Keratinocyte (primary cell): ENCODE measurements around the gene COG4. TPM values are rescaled to one million over a fixed set of nuclear protein-coding genes. Genes with fewer than 3 reads are reported as not detected.

Experiments used
- DNase-seq: peaks from one replicate; pipeline ENCODE4 v3.0.0-alpha.2; 2011; ENCODE audit warnings: low read depth, missing footprints, low spot score
- FAIRE-seq: peaks from 2 replicates; lab custom pipeline; 2011; peaks lifted over from hg19 to GRCh38; lab: Jason Lieb, UNC
- H2AFZ ChIP-seq: 2 replicates; pipeline ENCODE4 v1.6.0; 2012; ENCODE audit warnings: low read length, control low read depth, inconsistent platforms; ENCODE audit not compliant: control insufficient read depth
- H3K27ac ChIP-seq: 2 replicates; pipeline ENCODE4 v1.5.1; 2011; ENCODE audit warnings: low read length; ENCODE audit not compliant: control insufficient read depth, insufficient read depth
- H3K27me3 ChIP-seq: 3 replicates; pipeline ENCODE4 v1.6.0; 2011; ENCODE audit warnings: low read length; ENCODE audit not compliant: control insufficient read depth, insufficient read depth; ENCODE audit errors: extremely low read depth
- H3K36me3 ChIP-seq, 2 experiments: 2 replicates in 1 of 2; 3 replicates in 1 of 2; pipeline ENCODE4 v1.5.1; 2011; ENCODE audit warnings: low read length in 2 of 2, mild to moderate bottlenecking in 1 of 2; ENCODE audit not compliant: control insufficient read depth in 2 of 2, insufficient read depth in 2 of 2; ENCODE audit errors: extremely low read depth in 1 of 2
- H3K4me1 ChIP-seq: 3 replicates; pipeline ENCODE4 v1.5.1; 2011; ENCODE audit warnings: low read length; ENCODE audit not compliant: control insufficient read depth, insufficient read depth; ENCODE audit errors: extremely low read depth
- H3K4me2 ChIP-seq: 3 replicates; pipeline ENCODE4 v1.6.0; 2011; ENCODE audit warnings: low read depth, low read length; ENCODE audit not compliant: control insufficient read depth, insufficient read depth; ENCODE audit errors: extremely low read depth
- H3K4me3 ChIP-seq, 3 experiments: fragments of 200-600 bp in 1 of 3; sonication (generic) in 1 of 3; 2 replicates in 2 of 3; 3 replicates in 1 of 3; pipeline ENCODE4 v1.5.1; 2011 to 2016; ENCODE audit warnings: low read length in 3 of 3, mild to moderate bottlenecking in 3 of 3, control low read depth in 2 of 3, inconsistent platforms in 1 of 3, low read depth in 1 of 3, mixed read lengths in 1 of 3, mixed run types in 1 of 3, moderate library complexity in 1 of 3; ENCODE audit not compliant: control insufficient read depth in 2 of 3, insufficient read depth in 2 of 3; ENCODE audit errors: extremely low read depth in 1 of 3
- H3K79me2 ChIP-seq: 2 replicates; pipeline ENCODE4 v1.6.0; 2012; ENCODE audit warnings: low read length; ENCODE audit not compliant: control insufficient read depth, insufficient read depth
- H3K9ac ChIP-seq: 3 replicates; pipeline ENCODE4 v1.6.0; 2011; ENCODE audit warnings: low read length; ENCODE audit not compliant: control insufficient read depth, insufficient read depth; ENCODE audit errors: extremely low read depth
- H3K9me1 ChIP-seq: 3 replicates; pipeline ENCODE4 v1.6.0; 2011; ENCODE audit warnings: low read length; ENCODE audit not compliant: control insufficient read depth, insufficient read depth; ENCODE audit errors: extremely low read depth
- H3K9me3 ChIP-seq: 2 replicates; pipeline ENCODE4 v1.5.1; 2012; ENCODE audit warnings: low read depth, low read length; ENCODE audit not compliant: control insufficient read depth
- H4K20me1 ChIP-seq: 3 replicates; pipeline ENCODE4 v1.6.0; 2011; ENCODE audit warnings: low read length; ENCODE audit not compliant: control insufficient read depth, insufficient read depth; ENCODE audit errors: extremely low read depth
- EZH2 ChIP-seq: IDR thresholded peaks from one replicate; pipeline ENCODE4 v1.6.1; 2012; ENCODE audit warnings: inconsistent platforms, mild to moderate bottlenecking, low read length, moderate library complexity
- dilution Hi-C: fragments of 300-500 bp; cut with MboI; formaldehyde crosslinking; loops from one replicate; pipeline ENCODE4 v1.7.0; 2020; ENCODE audit warnings: low sequenced_read_pairs; ENCODE audit not compliant: extremely low pct_ligation_motif_present
- polyA plus RNA-seq, 5 experiments: library from polyadenylated mRNA; depleted of rRNA in 3 of 5; stranded (reverse) in 3 of 5; stranded (forward) in 1 of 5; unstranded in 1 of 5; fragments of >200 nt; gene quantifications; 1 replicate in 1 of 5; 2 replicates in 3 of 5; 3 replicates in 1 of 5; pipeline versions ENCODE4 v1.2.1 to v1.2.3, GENCODE V29; 2011 to 2012; ENCODE audit warnings: missing spikeins in 2 of 5, low read depth in 1 of 5, low replicate concordance in 1 of 5
- TF ChIP-seq, protein P1 (sequence below), 3 experiments: IDR thresholded peaks in 1 of 3; conservative IDR thresholded peaks in 1 of 3; optimal IDR thresholded peaks in 1 of 3; 2 replicates in 2 of 3; 3 replicates in 1 of 3; pipeline versions ENCODE3 to v1.5.1; 2011; ENCODE audit warnings: low read length in 3 of 3, mild to moderate bottlenecking in 3 of 3, moderate library complexity in 2 of 3, control low read depth in 1 of 3, inconsistent platforms in 1 of 3; ENCODE audit not compliant: insufficient read depth in 2 of 3; ENCODE audit errors: extremely low read depth in 1 of 3

Gene COG4
- polyA plus RNA-seq, 1 donor (not counting 4 experiments of a cell fraction or from before 2014, with no cell fraction given) = 38.9 TPM

DNA sequence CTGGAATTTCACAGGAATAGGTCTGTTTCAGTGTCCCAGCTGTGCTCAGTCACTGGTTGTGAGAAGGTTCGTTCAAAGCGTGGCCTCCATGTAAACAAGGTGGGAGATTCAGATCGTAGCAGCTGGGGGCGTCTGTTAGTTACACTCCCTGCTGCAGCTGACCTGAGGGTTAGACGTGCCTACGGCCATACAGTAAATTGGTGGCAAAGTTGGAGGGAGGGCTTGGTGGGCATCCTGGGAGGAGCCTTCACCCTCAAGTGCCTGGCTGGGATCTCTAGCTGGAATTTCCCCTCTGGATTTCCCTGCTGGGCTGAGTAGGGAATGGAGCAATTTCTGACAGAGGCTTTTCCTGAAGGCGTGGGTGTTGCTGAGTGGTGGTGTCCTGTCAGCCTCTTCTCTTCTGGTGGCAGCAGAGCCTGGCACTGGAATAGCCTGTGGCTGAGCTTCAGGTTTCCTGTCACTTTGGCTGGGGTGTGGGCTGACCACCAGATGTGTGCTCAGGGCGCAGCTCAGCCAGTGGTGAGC is 62.6 kb downstream of the COG4 start:
- FAIRE-seq = no peak
- H3K4me2 ChIP-seq = no peak overlapping the region
- TF ChIP-seq EZH2 = no peak
- TF ChIP-seq, protein P1, sequence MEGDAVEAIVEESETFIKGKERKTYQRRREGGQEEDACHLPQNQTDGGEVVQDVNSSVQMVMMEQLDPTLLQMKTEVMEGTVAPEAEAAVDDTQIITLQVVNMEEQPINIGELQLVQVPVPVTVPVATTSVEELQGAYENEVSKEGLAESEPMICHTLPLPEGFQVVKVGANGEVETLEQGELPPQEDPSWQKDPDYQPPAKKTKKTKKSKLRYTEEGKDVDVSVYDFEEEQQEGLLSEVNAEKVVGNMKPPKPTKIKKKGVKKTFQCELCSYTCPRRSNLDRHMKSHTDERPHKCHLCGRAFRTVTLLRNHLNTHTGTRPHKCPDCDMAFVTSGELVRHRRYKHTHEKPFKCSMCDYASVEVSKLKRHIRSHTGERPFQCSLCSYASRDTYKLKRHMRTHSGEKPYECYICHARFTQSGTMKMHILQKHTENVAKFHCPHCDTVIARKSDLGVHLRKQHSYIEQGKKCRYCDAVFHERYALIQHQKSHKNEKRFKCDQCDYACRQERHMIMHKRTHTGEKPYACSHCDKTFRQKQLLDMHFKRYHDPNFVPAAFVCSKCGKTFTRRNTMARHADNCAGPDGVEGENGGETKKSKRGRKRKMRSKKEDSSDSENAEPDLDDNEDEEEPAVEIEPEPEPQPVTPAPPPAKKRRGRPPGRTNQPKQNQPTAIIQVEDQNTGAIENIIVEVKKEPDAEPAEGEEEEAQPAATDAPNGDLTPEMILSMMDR (optimal IDR thresholded peaks at IDR 0.05 in 1 of 3, IDR thresholded peaks at IDR 0.05 in 1 of 3, conservative IDR thresholded peaks at IDR 0.05 in 1 of 3; ENCODE audit: extremely low read depth in 1 of 3, insufficient read depth in 2 of 3, low read length in 3 of 3) = no peak

DNA sequence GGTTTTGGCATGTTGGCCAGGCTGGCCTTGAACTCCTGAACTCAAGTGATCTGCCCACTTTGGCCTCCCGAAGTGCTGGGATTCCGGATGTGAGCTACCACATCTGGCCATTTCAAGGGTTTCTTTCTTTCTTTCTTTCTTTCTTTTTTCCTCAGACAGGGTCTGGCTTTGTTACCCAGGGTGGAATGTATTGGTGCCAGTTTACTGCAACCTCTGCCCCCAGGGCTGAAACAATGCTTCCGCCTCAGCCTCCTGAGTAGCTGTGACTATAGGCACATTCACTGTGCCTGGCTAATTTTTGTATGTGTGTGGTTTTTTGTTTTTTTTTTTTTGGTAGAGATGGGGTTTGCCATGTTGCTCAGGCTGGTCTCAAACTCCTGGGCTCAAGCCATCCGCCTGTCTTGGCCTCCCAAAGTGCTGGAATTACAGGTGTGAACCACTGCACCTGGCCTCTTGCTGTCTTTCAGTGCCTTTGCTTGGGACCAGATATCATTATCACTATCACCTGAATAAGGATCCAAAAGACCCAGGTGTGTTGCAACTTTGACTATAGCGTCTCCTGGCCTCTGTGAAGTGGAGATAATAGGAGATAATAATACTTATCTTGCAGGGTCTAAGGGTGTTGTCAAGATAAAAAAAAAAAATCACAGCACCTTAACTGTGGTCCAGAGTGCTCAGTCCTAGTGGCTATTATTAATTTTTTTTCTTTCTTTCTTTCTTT is 65.7 kb downstream of the COG4 start:
- no peak overlapping the region for H3K4me3 ChIP-seq
- H3K79me2 ChIP-seq = no peaks in the 10 kb centered on the region
- H3K27ac ChIP-seq = no peak overlapping the region
- H3K27me3 ChIP-seq = no peaks in the 10 kb centered on the region
- no peaks in the 10 kb centered on the region for H3K9me1 ChIP-seq
- no peaks in the 10 kb centered on the region for H4K20me1 ChIP-seq
- H3K9ac ChIP-seq = no peak overlapping the region
- H3K4me2 ChIP-seq = no peak overlapping the region
- H2AFZ ChIP-seq = no peak overlapping the region
- no peak for FAIRE-seq
- H3K4me1 ChIP-seq = no peaks in the 10 kb centered on the region
- TF ChIP-seq EZH2 = no peak
- TF ChIP-seq, protein P1 (optimal IDR thresholded peaks at IDR 0.05 in 1 of 3, IDR thresholded peaks at IDR 0.05 in 1 of 3, conservative IDR thresholded peaks at IDR 0.05 in 1 of 3; ENCODE audit: extremely low read depth in 1 of 3, insufficient read depth in 2 of 3, low read length in 3 of 3) = no peak
- peaks cover 0 to 3% of the 10 kb centered on the region in 2 experiments for H3K36me3 ChIP-seq
- dilution Hi-C loops = no loop called here
- H3K9me3 ChIP-seq = no peaks in the 10 kb centered on the region
- DNase-seq = no peak

More for the DNA sequence above, 62.6 kb downstream of the COG4 start:
- Histone ChIP-seq H3K9me3 (no peaks in the 10 kb centered on the region), H2AFZ (no peak overlapping the region), H3K4me3 (no peak overlapping the region), H4K20me1 (no peaks in the 10 kb centered on the region), H3K9ac (no peak overlapping the region), H3K27me3 (no peaks in the 10 kb centered on the region), H3K27ac (no peak overlapping the region), H3K4me1 (no peaks in the 10 kb centered on the region), H3K36me3 (peaks cover 0 to 13% of the 10 kb centered on the region in 2 experiments), H3K9me1 (no peaks in the 10 kb centered on the region), H3K79me2 (no peaks in the 10 kb centered on the region)
- DNase-seq = no peak
- dilution Hi-C loops = no loop called here
